VCaP (cell line): Measurements from ENCODE around the gene GLDC.
"Not testable (repeated sequence)": the region's sequence is repeated elsewhere in the genome, so short reads cannot be mapped to it uniquely, and the experiment has no call there.

Experiments used
- H3K27ac ChIP-seq: fragments of 450-650 bp; 2 replicates; pipeline ENCODE4 v1.5.1; 2017
- TF ChIP-seq, protein P1 (sequence below): fragments of 450-650 bp; conservative IDR thresholded peaks from 2 replicates; pipeline ENCODE4 v1.5.1; 2017; ENCODE audit warnings: mild to moderate bottlenecking, moderate library complexity

GLDC gene

GRCh38 chr9:6632516-6633183 is 12.9 kb downstream of the GLDC start:
- no peak overlapping the region for H3K27ac ChIP-seq
- TF ChIP-seq, protein P1, sequence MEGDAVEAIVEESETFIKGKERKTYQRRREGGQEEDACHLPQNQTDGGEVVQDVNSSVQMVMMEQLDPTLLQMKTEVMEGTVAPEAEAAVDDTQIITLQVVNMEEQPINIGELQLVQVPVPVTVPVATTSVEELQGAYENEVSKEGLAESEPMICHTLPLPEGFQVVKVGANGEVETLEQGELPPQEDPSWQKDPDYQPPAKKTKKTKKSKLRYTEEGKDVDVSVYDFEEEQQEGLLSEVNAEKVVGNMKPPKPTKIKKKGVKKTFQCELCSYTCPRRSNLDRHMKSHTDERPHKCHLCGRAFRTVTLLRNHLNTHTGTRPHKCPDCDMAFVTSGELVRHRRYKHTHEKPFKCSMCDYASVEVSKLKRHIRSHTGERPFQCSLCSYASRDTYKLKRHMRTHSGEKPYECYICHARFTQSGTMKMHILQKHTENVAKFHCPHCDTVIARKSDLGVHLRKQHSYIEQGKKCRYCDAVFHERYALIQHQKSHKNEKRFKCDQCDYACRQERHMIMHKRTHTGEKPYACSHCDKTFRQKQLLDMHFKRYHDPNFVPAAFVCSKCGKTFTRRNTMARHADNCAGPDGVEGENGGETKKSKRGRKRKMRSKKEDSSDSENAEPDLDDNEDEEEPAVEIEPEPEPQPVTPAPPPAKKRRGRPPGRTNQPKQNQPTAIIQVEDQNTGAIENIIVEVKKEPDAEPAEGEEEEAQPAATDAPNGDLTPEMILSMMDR = no peak

DNA sequence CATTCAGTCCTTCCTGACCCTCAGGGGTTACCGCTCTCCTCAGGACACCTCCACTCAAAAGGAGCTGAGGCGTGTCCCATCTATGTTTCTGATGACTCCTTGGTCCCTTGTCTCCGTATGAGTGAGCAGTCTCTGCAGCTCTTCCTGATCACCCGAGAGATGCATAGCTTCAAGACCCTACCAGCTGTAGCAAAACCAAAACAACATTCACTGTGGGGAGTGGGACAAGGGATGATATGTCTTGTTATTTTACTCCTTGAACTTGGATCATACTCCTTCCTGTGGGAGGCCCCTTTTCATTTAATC is 14.4 kb downstream of the GLDC start:
- no peak overlapping the region for H3K27ac ChIP-seq
- TF ChIP-seq, protein P1 = no peak

DNA sequence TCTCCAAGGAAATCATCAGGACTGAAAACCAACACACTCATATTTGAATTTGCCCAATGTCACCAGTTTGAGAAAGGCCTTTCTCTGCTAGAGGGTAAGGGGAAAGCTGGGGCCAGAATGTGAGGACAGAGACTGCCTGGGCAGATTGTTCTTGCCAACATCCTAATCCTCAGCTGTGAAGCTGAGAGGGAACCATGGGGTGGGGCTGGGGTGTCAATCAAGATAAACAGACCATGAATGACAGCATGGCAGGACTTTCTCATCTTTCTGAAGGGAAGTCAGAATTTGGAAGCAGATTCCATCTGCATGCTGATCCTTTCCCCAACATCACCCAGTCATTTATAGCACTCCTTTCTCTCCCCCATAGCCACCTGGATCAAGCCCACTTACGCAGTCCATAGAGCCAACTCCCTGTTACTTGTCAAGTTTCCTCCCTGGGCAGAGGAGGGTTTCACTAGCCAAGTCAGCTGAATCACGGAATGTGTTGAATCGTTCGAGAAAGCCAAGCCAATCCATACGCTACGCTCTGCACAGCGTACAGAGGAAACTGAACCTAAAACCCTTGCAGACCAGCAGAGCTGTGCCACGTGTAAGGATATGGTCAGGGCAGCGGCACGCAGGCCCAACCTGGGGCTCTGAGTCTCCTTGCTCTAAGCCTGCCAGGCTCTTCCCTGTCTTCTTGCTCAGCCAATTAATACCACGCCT is 14.9 kb downstream of the GLDC start:
- TF ChIP-seq, protein P1 = no peak
- H3K27ac ChIP-seq = no peak overlapping the region

DNA sequence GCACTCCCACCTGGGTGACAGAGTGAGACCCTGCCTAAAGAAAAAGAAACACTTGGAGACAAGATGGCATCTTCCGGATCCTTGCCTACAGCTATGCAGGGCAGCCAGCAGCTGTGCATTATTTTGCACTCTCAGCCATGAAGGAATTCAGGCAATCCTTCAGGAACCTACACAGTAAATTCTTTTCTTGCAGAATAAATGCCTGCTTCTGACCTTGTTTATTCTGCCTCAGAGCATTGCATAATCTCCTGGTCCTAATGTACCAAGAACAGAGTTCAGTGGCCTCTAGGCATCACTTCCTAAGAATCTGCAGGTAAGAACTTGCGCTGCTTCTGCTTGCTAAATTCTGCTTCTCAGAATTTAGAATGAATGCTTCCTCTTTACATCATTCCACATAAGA is 16.8 kb downstream of the GLDC start:
- H3K27ac ChIP-seq = no peak overlapping the region
- TF ChIP-seq, protein P1 = no peak

- H3K27ac ChIP-seq = no peak overlapping the region
- TF ChIP-seq, protein P1 = no peak
Measured at GRCh38 chr9:6625363-6625762, 20.2 kb downstream of the GLDC start.

- H3K27ac ChIP-seq = not testable (repeated sequence)
Measured at GRCh38 chr9:6622784-6623183, 22.7 kb downstream of the GLDC start.

DNA sequence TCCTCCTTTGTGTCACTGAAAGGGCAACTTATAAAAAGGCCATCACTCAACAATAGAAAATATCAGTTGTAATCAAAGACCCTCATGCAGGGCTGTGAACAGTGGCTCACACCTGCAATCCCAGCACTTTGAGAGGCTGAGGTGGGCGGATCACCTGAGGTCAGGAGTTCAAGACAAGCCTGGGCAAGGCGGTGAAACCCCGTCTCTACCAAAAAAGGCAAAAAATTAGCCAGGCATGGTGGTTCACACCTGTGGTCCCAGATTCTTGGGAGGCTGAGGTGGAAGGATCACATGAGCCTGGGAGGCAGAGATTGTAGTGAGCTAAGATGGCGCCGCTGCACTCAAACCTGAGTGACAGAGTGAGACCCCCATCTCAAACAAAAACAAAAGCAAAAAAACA is 24.7 kb downstream of the GLDC start:
- TF ChIP-seq, protein P1 = no peak

DNA sequence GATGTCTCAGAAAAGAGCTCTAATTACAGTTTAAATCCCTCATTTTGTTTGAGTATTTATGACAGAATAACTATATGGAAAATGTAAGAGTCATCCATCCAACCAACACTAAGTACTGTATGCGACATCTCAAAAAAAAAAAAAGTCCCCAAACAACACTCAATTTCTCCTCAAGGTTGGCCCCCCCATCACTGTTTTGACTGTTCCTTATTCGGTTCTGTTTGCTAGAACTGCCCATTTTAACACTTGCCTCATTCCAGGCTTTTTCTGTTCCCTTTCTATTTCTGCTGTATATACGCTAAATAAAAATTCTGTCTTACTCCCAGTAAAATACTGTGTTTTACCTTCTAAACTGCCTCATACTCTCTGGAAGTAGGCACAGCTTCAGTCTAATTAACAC is 25.2 kb downstream of the GLDC start:
- TF ChIP-seq, protein P1 = no peak
- no peak overlapping the region for H3K27ac ChIP-seq

More for the DNA sequence above, 24.7 kb downstream of the GLDC start:
- H3K27ac ChIP-seq = no peak overlapping the region
